HEK293 (cell line): ENCODE data around the gene NOL9.
A peak's percentile ranks its signal among the peaks of the same experiment; 100 is the strongest.

Experiments used
- CTCF ChIA-PET: fragments of 350-600 bp; formaldehyde crosslinking; extraction: SDS; loops from one replicate; lab custom pipeline; 2021; ENCODE audit warnings: antibody characterized with exemption; lab: Yijun Ruan, JAX
- POLR2A ChIA-PET: fragments of 300-600 bp; formaldehyde crosslinking; extraction: SDS; loops from one replicate; lab custom pipeline; 2020; ENCODE audit warnings: antibody characterized with exemption, inconsistent platforms; lab: Yijun Ruan, JAX
- H3K27ac ChIP-seq: fragments of 200-500 bp; sonication (Bioruptor generic); 2 replicates; pipeline ENCODE4 v1.5.1; 2014; ENCODE audit warnings: low read depth, low read length, control low read depth, inconsistent platforms; ENCODE audit errors: extremely low read depth
- H3K36me3 ChIP-seq, 2 experiments: fragments of 200-500 bp in 1 of 2; sonication (Bioruptor generic) in 1 of 2; 1 replicate in 1 of 2; 2 replicates in 1 of 2; pipeline ENCODE4 v1.5.1; 2014 to 2017; ENCODE audit warnings: inconsistent platforms in 2 of 2, low read length in 2 of 2; ENCODE audit not compliant: control insufficient read depth in 2 of 2, insufficient read depth in 1 of 2
- H3K4me1 ChIP-seq: fragments of 200-500 bp; sonication (Bioruptor generic); 2 replicates; pipeline ENCODE4 v1.5.1; 2014; ENCODE audit warnings: mild to moderate bottlenecking, low read length, inconsistent platforms; ENCODE audit not compliant: control insufficient read depth, insufficient read depth
- H3K4me3 ChIP-seq: 2 replicates; pipeline ENCODE4 v1.5.1; 2011; ENCODE audit warnings: low read depth, mild to moderate bottlenecking, control low read depth, low read length, moderate library complexity
- H3K9me3 ChIP-seq: fragments of 200-500 bp; sonication (Bioruptor generic); 2 replicates; pipeline ENCODE4 v1.5.1; 2014; ENCODE audit warnings: low read depth, low read length, inconsistent platforms; ENCODE audit not compliant: control insufficient read depth, insufficient read depth
- CTCF ChIP-seq: fragments of 450-650 bp; formaldehyde crosslinking; IDR thresholded peaks from 2 replicates; pipeline ENCODE4 v1.5.1; 2016; ENCODE audit warnings: missing biosample characterization, missing genetic modification characterization
- PRDM10 ChIP-seq: fragments of 450-650 bp; formaldehyde crosslinking; IDR thresholded peaks from 2 replicates; pipeline ENCODE4 v1.5.1; 2016; ENCODE audit warnings: missing biosample characterization, missing genetic modification characterization
- SCRT1 ChIP-seq: fragments of 450-650 bp; formaldehyde crosslinking; IDR thresholded peaks from 2 replicates; pipeline ENCODE4 v1.5.1; 2016; ENCODE audit warnings: missing biosample characterization, missing genetic modification characterization, borderline replicate concordance
- ZBTB17 ChIP-seq: fragments of 450-650 bp; formaldehyde crosslinking; IDR thresholded peaks from 2 replicates; pipeline ENCODE4 v1.5.1; 2016; ENCODE audit warnings: missing biosample characterization, missing genetic modification characterization
- ZBTB20 ChIP-seq: fragments of 450-650 bp; formaldehyde crosslinking; IDR thresholded peaks from 2 replicates; pipeline ENCODE4 v1.5.1; 2016; ENCODE audit warnings: missing biosample characterization, missing genetic modification characterization
- ZNF121 ChIP-seq: fragments of 450-650 bp; formaldehyde crosslinking; IDR thresholded peaks from 2 replicates; pipeline ENCODE4 v1.5.1; 2016; ENCODE audit warnings: missing biosample characterization, missing genetic modification characterization
- ZNF274 ChIP-seq, 2 experiments: fragments of 200-500 bp in 1 of 2; fragments of 450-650 bp in 1 of 2; sonication (Bioruptor generic) in 1 of 2; formaldehyde crosslinking in 1 of 2; IDR thresholded peaks; 2 replicates each; pipeline versions ENCODE4 v1.5.1 to v1.6.1; 2014 to 2016; ENCODE audit warnings: borderline replicate concordance in 1 of 2, inconsistent platforms in 1 of 2, low read length in 1 of 2, missing biosample characterization in 1 of 2, missing genetic modification characterization in 1 of 2
- ZNF280D ChIP-seq: fragments of 450-650 bp; formaldehyde crosslinking; IDR thresholded peaks from 2 replicates; pipeline ENCODE4 v1.5.1; 2016; ENCODE audit warnings: missing biosample characterization, missing genetic modification characterization
- ZNF324 ChIP-seq: fragments of 450-650 bp; formaldehyde crosslinking; IDR thresholded peaks from 2 replicates; pipeline ENCODE4 v1.5.1; 2016; ENCODE audit warnings: missing biosample characterization, missing genetic modification characterization
- ZNF366 ChIP-seq: fragments of 450-650 bp; formaldehyde crosslinking; conservative IDR thresholded peaks from 2 replicates; pipeline ENCODE4 v1.5.1; 2016; ENCODE audit warnings: missing biosample characterization, missing genetic modification characterization
- ZNF426 ChIP-seq: fragments of 450-650 bp; formaldehyde crosslinking; IDR thresholded peaks from 2 replicates; pipeline ENCODE4 v1.5.1; 2017; ENCODE audit warnings: missing biosample characterization, missing genetic modification characterization, mild to moderate bottlenecking, inconsistent platforms, moderate library complexity
- ZNF473 ChIP-seq: fragments of 450-650 bp; formaldehyde crosslinking; IDR thresholded peaks from 2 replicates; pipeline ENCODE4 v1.5.1; 2017; ENCODE audit warnings: missing biosample characterization, missing genetic modification characterization
- ZNF514 ChIP-seq: fragments of 450-650 bp; formaldehyde crosslinking; IDR thresholded peaks from 2 replicates; pipeline ENCODE4 v1.5.1; 2016; ENCODE audit warnings: missing biosample characterization, missing genetic modification characterization
- ZNF544 ChIP-seq: fragments of 450-650 bp; formaldehyde crosslinking; IDR thresholded peaks from 2 replicates; pipeline ENCODE4 v1.5.0; 2017; ENCODE audit warnings: missing biosample characterization, missing genetic modification characterization
- ZNF596 ChIP-seq: fragments of 450-650 bp; IDR thresholded peaks from 2 replicates; pipeline ENCODE4 v1.5.0; 2018; ENCODE audit warnings: missing biosample characterization, mild to moderate bottlenecking, missing genetic modification characterization, moderate library complexity
- ZNF624 ChIP-seq: fragments of 450-650 bp; formaldehyde crosslinking; IDR thresholded peaks from 2 replicates; pipeline ENCODE4 v1.5.1; 2017; ENCODE audit warnings: missing biosample characterization, missing genetic modification characterization
- ZNF677 ChIP-seq: fragments of 450-650 bp; IDR thresholded peaks from 2 replicates; pipeline ENCODE4 v1.5.0; 2018; ENCODE audit warnings: missing biosample characterization, mild to moderate bottlenecking, missing genetic modification characterization, moderate library complexity
- ZNF701 ChIP-seq: fragments of 450-650 bp; formaldehyde crosslinking; IDR thresholded peaks from 2 replicates; pipeline ENCODE4 v1.5.1; 2016; ENCODE audit warnings: missing biosample characterization, missing genetic modification characterization
- ZNF830 ChIP-seq: fragments of 450-650 bp; IDR thresholded peaks from 2 replicates; pipeline ENCODE4 v1.5.0; 2018; ENCODE audit warnings: missing biosample characterization, missing genetic modification characterization, low read depth, mild to moderate bottlenecking, moderate library complexity
- ZSCAN23 ChIP-seq: fragments of 450-650 bp; formaldehyde crosslinking; IDR thresholded peaks from 2 replicates; pipeline ENCODE4 v1.5.1; 2016; ENCODE audit warnings: missing biosample characterization, missing genetic modification characterization
- TF ChIP-seq, protein P1 (sequence below): fragments of 450-650 bp; formaldehyde crosslinking; IDR thresholded peaks from 2 replicates; pipeline ENCODE4 v1.5.1; 2017; ENCODE audit warnings: missing biosample characterization, mild to moderate bottlenecking, missing genetic modification characterization, moderate library complexity
- TF ChIP-seq, protein P2 (sequence below): fragments of 450-650 bp; IDR thresholded peaks from 2 replicates; pipeline ENCODE4 v1.5.1; 2018; ENCODE audit warnings: missing biosample characterization, mild to moderate bottlenecking, missing genetic modification characterization
- TF ChIP-seq, protein P3 (sequence below): fragments of 450-650 bp; formaldehyde crosslinking; IDR thresholded peaks from 2 replicates; pipeline ENCODE4 v1.5.1; 2016; ENCODE audit warnings: missing biosample characterization, missing genetic modification characterization
- TF ChIP-seq, protein P4 (sequence below): fragments of 450-650 bp; formaldehyde crosslinking; IDR thresholded peaks from 2 replicates; pipeline ENCODE4 v1.5.1; 2016; ENCODE audit warnings: missing biosample characterization, missing genetic modification characterization

NOL9 gene

DNA sequence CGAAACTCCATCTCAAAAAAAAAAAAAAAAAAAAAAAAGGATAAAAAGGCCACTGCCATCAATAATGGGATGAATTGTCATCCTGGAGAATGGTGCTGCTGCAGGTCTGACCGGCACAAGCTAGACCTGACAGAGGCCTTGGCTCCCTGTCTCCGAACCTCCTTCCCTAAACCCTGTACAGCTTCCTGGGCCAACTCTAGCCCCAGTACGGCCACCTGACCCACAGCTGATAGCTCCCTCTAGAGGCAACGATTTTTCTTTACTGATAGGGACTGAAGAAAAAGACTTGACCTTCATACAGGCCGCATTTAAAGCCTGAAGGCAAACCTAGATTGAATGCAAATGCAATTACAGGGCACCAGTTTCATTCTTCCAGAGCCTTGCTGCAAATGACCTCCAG lies 30.7 kb downstream of the NOL9 start:
- peaks cover 17 to 49% of the 10 kb centered on the region in 2 experiments for H3K36me3 ChIP-seq
- ChIA-PET POLR2A (interaction anchor here (0.5 to 1.4 kb wide), 6 partner anchors 15 to 172 kb away, joined by 3 to 9 read pairs (median 3); no protein-coding TSS in a partner anchor), CTCF (interaction anchor here (0.5 to 6.2 kb wide), 19 partner anchors 10 to 277 kb away, joined by 3 to 40 read pairs (median 5); partner anchors contain the start of genes PLEKHG5 and ZBTB48)
- no peak overlapping the region for H3K27ac ChIP-seq
- H3K9me3 ChIP-seq: no peaks in the 10 kb centered on the region
- no peak overlapping the region for H3K4me3 ChIP-seq
- peaks cover 5% of the 10 kb centered on the region; the same call in 1 of the 2 replicates for H3K4me1 ChIP-seq
- TF ChIP-seq ZNF677 (tag by site-specific recombination): no peak
- no peak for TF ChIP-seq ZNF324
- peak; percentile 44; the same call in 1 of the 2 replicates for TF ChIP-seq CTCF (tag by site-specific recombination)
- no peak for TF ChIP-seq ZNF830 (tag by site-specific recombination)
- TF ChIP-seq ZNF274 (IDR thresholded peaks at IDR 0.05; ENCODE audit: low read length): no peak
- TF ChIP-seq ZNF274 (tag by site-specific recombination; IDR thresholded peaks at IDR 0.05; ENCODE audit: borderline replicate concordance): no peak
- TF ChIP-seq ZNF544 (tag by site-specific recombination): no peak
- TF ChIP-seq ZNF280D (tag by site-specific recombination): no peak
- no peak for TF ChIP-seq SCRT1 (tag by site-specific recombination)
- TF ChIP-seq, protein P1, sequence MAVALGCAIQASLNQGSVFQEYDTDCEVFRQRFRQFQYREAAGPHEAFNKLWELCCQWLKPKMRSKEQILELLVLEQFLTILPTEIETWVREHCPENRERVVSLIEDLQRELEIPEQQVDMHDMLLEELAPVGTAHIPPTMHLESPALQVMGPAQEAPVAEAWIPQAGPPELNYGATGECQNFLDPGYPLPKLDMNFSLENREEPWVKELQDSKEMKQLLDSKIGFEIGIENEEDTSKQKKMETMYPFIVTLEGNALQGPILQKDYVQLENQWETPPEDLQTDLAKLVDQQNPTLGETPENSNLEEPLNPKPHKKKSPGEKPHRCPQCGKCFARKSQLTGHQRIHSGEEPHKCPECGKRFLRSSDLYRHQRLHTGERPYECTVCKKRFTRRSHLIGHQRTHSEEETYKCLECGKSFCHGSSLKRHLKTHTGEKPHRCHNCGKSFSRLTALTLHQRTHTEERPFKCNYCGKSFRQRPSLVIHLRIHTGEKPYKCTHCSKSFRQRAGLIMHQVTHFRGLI (tag by site-specific recombination): no peak
- TF ChIP-seq ZSCAN23 (tag by site-specific recombination): no peak
- no peak for TF ChIP-seq PRDM10 (tag by site-specific recombination)
- no peak for TF ChIP-seq ZNF426 (tag by site-specific recombination)
- no peak for TF ChIP-seq ZBTB17
- TF ChIP-seq, protein P2, sequence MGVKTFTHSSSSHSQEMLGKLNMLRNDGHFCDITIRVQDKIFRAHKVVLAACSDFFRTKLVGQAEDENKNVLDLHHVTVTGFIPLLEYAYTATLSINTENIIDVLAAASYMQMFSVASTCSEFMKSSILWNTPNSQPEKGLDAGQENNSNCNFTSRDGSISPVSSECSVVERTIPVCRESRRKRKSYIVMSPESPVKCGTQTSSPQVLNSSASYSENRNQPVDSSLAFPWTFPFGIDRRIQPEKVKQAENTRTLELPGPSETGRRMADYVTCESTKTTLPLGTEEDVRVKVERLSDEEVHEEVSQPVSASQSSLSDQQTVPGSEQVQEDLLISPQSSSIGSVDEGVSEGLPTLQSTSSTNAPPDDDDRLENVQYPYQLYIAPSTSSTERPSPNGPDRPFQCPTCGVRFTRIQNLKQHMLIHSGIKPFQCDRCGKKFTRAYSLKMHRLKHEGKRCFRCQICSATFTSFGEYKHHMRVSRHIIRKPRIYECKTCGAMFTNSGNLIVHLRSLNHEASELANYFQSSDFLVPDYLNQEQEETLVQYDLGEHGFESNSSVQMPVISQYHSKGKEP (tag by site-specific recombination): peak; percentile 62; the same call in 1 of the 2 replicates
- TF ChIP-seq ZBTB20 (tag by site-specific recombination): peak; percentile 78
- TF ChIP-seq, protein P3, sequence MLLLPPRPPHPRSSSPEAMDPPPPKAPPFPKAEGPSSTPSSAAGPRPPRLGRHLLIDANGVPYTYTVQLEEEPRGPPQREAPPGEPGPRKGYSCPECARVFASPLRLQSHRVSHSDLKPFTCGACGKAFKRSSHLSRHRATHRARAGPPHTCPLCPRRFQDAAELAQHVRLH: no peak
- TF ChIP-seq ZNF596: no peak
- TF ChIP-seq ZNF121 (tag by site-specific recombination): no peak
- TF ChIP-seq ZNF366 (tag by site-specific recombination): no peak
- no peak for TF ChIP-seq ZNF624
- no peak for TF ChIP-seq ZNF473
- TF ChIP-seq ZNF514 (tag by site-specific recombination): no peak
- TF ChIP-seq ZNF701: no peak
- TF ChIP-seq, protein P4, sequence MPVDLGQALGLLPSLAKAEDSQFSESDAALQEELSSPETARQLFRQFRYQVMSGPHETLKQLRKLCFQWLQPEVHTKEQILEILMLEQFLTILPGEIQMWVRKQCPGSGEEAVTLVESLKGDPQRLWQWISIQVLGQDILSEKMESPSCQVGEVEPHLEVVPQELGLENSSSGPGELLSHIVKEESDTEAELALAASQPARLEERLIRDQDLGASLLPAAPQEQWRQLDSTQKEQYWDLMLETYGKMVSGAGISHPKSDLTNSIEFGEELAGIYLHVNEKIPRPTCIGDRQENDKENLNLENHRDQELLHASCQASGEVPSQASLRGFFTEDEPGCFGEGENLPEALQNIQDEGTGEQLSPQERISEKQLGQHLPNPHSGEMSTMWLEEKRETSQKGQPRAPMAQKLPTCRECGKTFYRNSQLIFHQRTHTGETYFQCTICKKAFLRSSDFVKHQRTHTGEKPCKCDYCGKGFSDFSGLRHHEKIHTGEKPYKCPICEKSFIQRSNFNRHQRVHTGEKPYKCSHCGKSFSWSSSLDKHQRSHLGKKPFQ (tag by site-specific recombination): no peak
